D341Med (cell line): ENCODE data around the gene DGKB.

ENCODE experiments used
- DNase-seq: peaks from one replicate; pipeline ENCODE4 v3.0.0; 2012; ENCODE audit warnings: low spot score

The DGKB gene

GRCh38 chr7:14759785-14760184 is 142.8 kb downstream of the DGKB start:
- no peak for DNase-seq

- no peak for DNase-seq
Observed at GRCh38 chr7:14754631-14755030, 147.9 kb downstream of the DGKB start.

GRCh38 chr7:14752301-14752700 is 150.2 kb downstream of the DGKB start:
- no peak for DNase-seq

GRCh38 chr7:14751461-14751860 is 151.1 kb downstream of the DGKB start:
- DNase-seq: no peak

GRCh38 chr7:14748461-14748860 is 154.1 kb downstream of the DGKB start:
- DNase-seq: no peak

GRCh38 chr7:14747701-14748100 is 154.8 kb downstream of the DGKB start:
- DNase-seq: peak; percentile 36

- DNase-seq: no peak
Observed at GRCh38 chr7:14745076-14745475, 157.5 kb downstream of the DGKB start.

GRCh38 chr7:14740606-14741005 is 161.9 kb downstream of the DGKB start:
- DNase-seq: no peak

- no peak for DNase-seq
Observed at GRCh38 chr7:14739841-14740185, 162.7 kb downstream of the DGKB start.

GRCh38 chr7:14739168-14739840 is 163.2 kb downstream of the DGKB start:
- no peak for DNase-seq

GRCh38 chr7:14738086-14738485 is 164.5 kb downstream of the DGKB start:
- DNase-seq: no peak

GRCh38 chr7:14734839-14735321 is 167.7 kb downstream of the DGKB start:
- peak; percentile 46 for DNase-seq

GRCh38 chr7:14720785-14721184 is 181.8 kb downstream of the DGKB start:
- DNase-seq: no peak

- DNase-seq: no peak
Observed at GRCh38 chr7:14717816-14718215, 184.7 kb downstream of the DGKB start.

GRCh38 chr7:14717169-14717568 is 185.4 kb downstream of the DGKB start:
- DNase-seq: no peak

- no peak for DNase-seq
Observed at GRCh38 chr7:14714161-14714728, 188.3 kb downstream of the DGKB start.

GRCh38 chr7:14698239-14698638 is 204.3 kb downstream of the DGKB start:
- no peak for DNase-seq

GRCh38 chr7:14697684-14698083 is 204.9 kb downstream of the DGKB start:
- no peak for DNase-seq

- peak; percentile 24 for DNase-seq
Observed at GRCh38 chr7:14691597-14692203, 210.9 kb downstream of the DGKB start.

- DNase-seq: no peak
Observed at GRCh38 chr7:14691034-14691433, 211.5 kb downstream of the DGKB start.

- no peak for DNase-seq
Observed at GRCh38 chr7:14690486-14690885, 212.1 kb downstream of the DGKB start.

- no peak for DNase-seq
Observed at GRCh38 chr7:14690075-14690474, 212.5 kb downstream of the DGKB start.

GRCh38 chr7:14688208-14688607 is 214.3 kb downstream of the DGKB start:
- no peak for DNase-seq

GRCh38 chr7:14687777-14688176 is 214.8 kb downstream of the DGKB start:
- DNase-seq: no peak
